Neural cell (in vitro differentiated cells): ENCODE data around the gene GLIS2. TPM values are rescaled to one million over a fixed set of nuclear protein-coding genes. Genes with fewer than 3 reads are reported as not detected.

ENCODE experiments used
- H2AFZ ChIP-seq: fragments of 200-600, 300-800 bp; sonication (generic), shearing (Covaris generic); 2 replicates; pipeline ENCODE4 v1.6.0; 2014; ENCODE audit warnings: low read depth, mild to moderate bottlenecking, antibody characterized with exemption, low read length, moderate library complexity
- H3F3A ChIP-seq: fragments of 200-600 bp; shearing (Covaris generic); 2 replicates; pipeline ENCODE4 v1.6.1; 2016; ENCODE audit warnings: mild to moderate bottlenecking, moderate library complexity, mixed read lengths, antibody characterized with exemption, low read length; ENCODE audit not compliant: insufficient read depth, poor library complexity, severe bottlenecking
- H3K27ac ChIP-seq: fragments of 200-600, 300-800 bp; sonication (generic), shearing (Covaris generic); 2 replicates; pipeline ENCODE4 v1.5.1; 2014; ENCODE audit warnings: mild to moderate bottlenecking, low read length, moderate library complexity
- H3K27me3 ChIP-seq: fragments of 300-800, 200-600 bp; sonication (generic), shearing (Covaris generic); 2 replicates; pipeline ENCODE4 v1.6.0; 2014; ENCODE audit warnings: mild to moderate bottlenecking, low read depth, low read length, moderate library complexity; ENCODE audit not compliant: insufficient read depth
- H3K36me3 ChIP-seq: fragments of 300-800, 200-600 bp; sonication (generic), shearing (Covaris generic); 2 replicates; pipeline ENCODE4 v1.5.1; 2014; ENCODE audit warnings: mild to moderate bottlenecking, antibody characterized with exemption, low read length, moderate library complexity; ENCODE audit not compliant: insufficient read depth
- H3K4me2 ChIP-seq: fragments of 300-800, 200-600 bp; sonication (generic), shearing (Covaris generic); 2 replicates; pipeline ENCODE4 v1.6.0; 2014; ENCODE audit warnings: mild to moderate bottlenecking, low read length
- H3K4me3 ChIP-seq: fragments of 300-800, 200-600 bp; sonication (generic), shearing (Covaris generic); 2 replicates; pipeline ENCODE4 v1.5.1; 2014; ENCODE audit warnings: mild to moderate bottlenecking, low read length, moderate library complexity
- H3K79me2 ChIP-seq: fragments of 200-600 bp; shearing (Covaris generic); replicated peaks from 2 replicates; pipeline ENCODE4 v1.6.0; 2014; ENCODE audit warnings: mild to moderate bottlenecking, low read length, moderate library complexity; ENCODE audit not compliant: insufficient read depth
- H3K9ac ChIP-seq: fragments of 300-800, 200-600 bp; sonication (generic), shearing (Covaris generic); 2 replicates; pipeline ENCODE4 v1.6.1; 2016; ENCODE audit warnings: mild to moderate bottlenecking, low read length, mixed read lengths
- H3K9me2 ChIP-seq: fragments of 200-600 bp; shearing (Covaris generic); 2 replicates; pipeline ENCODE4 v1.6.1; 2016; ENCODE audit warnings: mild to moderate bottlenecking, low read length, mixed read lengths; ENCODE audit not compliant: insufficient read depth
- H3K9me3 ChIP-seq: fragments of 200-600, 300-800 bp; sonication (generic), shearing (Covaris generic); 2 replicates; pipeline ENCODE4 v1.6.1; 2016; ENCODE audit warnings: mild to moderate bottlenecking, mixed run types, low read length, moderate library complexity, mixed read lengths
- H4K20me1 ChIP-seq: fragments of 200-600 bp; shearing (Covaris generic); 2 replicates; pipeline ENCODE4 v1.6.1; 2016; ENCODE audit warnings: mild to moderate bottlenecking, mixed run types; ENCODE audit not compliant: insufficient read depth
- CTCF ChIP-seq: fragments of 450-650 bp; IDR thresholded peaks from 2 replicates; pipeline ENCODE4 v1.5.1; 2014; ENCODE audit warnings: antibody characterized with exemption, mild to moderate bottlenecking, moderate library complexity; ENCODE audit not compliant: poor library complexity, severe bottlenecking
- EP300 ChIP-seq: fragments of 450-650 bp; conservative IDR thresholded peaks from 2 replicates; pipeline ENCODE4 v1.6.1; 2014; ENCODE audit warnings: antibody characterized with exemption, mild to moderate bottlenecking, moderate library complexity; ENCODE audit not compliant: poor library complexity, severe bottlenecking
- EZH2 ChIP-seq: fragments of 200-600, 300-800 bp; shearing (Covaris generic), sonication (generic); IDR thresholded peaks from 2 replicates; pipeline ENCODE4 v1.6.1; 2014; ENCODE audit warnings: antibody characterized with exemption, low read length, borderline replicate concordance, mild to moderate bottlenecking; ENCODE audit not compliant: insufficient read depth, poor library complexity, severe bottlenecking
- MXI1 ChIP-seq: fragments of 450-650 bp; conservative IDR thresholded peaks from 2 replicates; pipeline ENCODE4 v1.6.1; 2014; ENCODE audit warnings: antibody characterized with exemption, mild to moderate bottlenecking; ENCODE audit not compliant: poor library complexity, severe bottlenecking
- POLR2AphosphoS5 ChIP-seq: IDR thresholded peaks from 2 replicates; pipeline ENCODE4 v1.6.1; 2012
- RAD21 ChIP-seq: fragments of 450-650 bp; conservative IDR thresholded peaks from 2 replicates; pipeline ENCODE4 v1.6.1; 2014; ENCODE audit warnings: antibody characterized with exemption, mild to moderate bottlenecking, moderate library complexity
- SMC3 ChIP-seq: fragments of 450-650 bp; conservative IDR thresholded peaks from 2 replicates; pipeline ENCODE4 v1.6.1; 2014; ENCODE audit warnings: antibody characterized with exemption, mild to moderate bottlenecking, moderate library complexity; ENCODE audit not compliant: poor library complexity
- TAF1 ChIP-seq: IDR thresholded peaks from 2 replicates; pipeline ENCODE4 v1.6.1; 2012; ENCODE audit warnings: low read depth
- polyA plus RNA-seq: library from polyadenylated mRNA; depleted of rRNA; stranded (reverse); fragments of >200 nt; gene quantifications from 2 replicates; pipeline ENCODE4 v1.2.3, GENCODE V29; 2014

GLIS2 gene
- polyA plus RNA-seq, 1 donor from 2014 or later, result 2.6 TPM

- no peaks in the 10 kb centered on the region for H3K27me3 ChIP-seq
- TF ChIP-seq SMC3 (no peak), RAD21 (no peak), CTCF (no peak), EZH2 (no peak), POLR2AphosphoS5 (no peak), MXI1 (no peak), TAF1 (no peak), EP300 (no peak)
- no peaks in the 10 kb centered on the region for H4K20me1 ChIP-seq
- no peak overlapping the region for H3K4me2 ChIP-seq
- H3K79me2 ChIP-seq, result no peaks in the 10 kb centered on the region
- no peaks in the 10 kb centered on the region for H3K36me3 ChIP-seq
- peak overlapping the region; percentile 68 for H3K27ac ChIP-seq
- H3K9me2 ChIP-seq, result no peaks in the 10 kb centered on the region
- no peaks in the 10 kb centered on the region for H3F3A ChIP-seq
- H3K4me3 ChIP-seq, result peak overlapping the region; percentile 59
- no peaks in the 10 kb centered on the region for H3K9me3 ChIP-seq
- H2AFZ ChIP-seq, result no peak overlapping the region
- H3K9ac ChIP-seq, result peak overlapping the region; percentile 64
Observed at GRCh38 chr16:4307215-4308037, 8.4 kb upstream of the GLIS2 start.

- no peaks in the 10 kb centered on the region for H3F3A ChIP-seq
- H3K36me3 ChIP-seq, result no peaks in the 10 kb centered on the region
- no peaks in the 10 kb centered on the region for H3K79me2 ChIP-seq
- H3K9me3 ChIP-seq, result no peaks in the 10 kb centered on the region
- TF ChIP-seq CTCF (no peak), RAD21 (no peak), POLR2AphosphoS5 (no peak), MXI1 (no peak)
- H3K4me2 ChIP-seq, result no peak overlapping the region
- H3K27ac ChIP-seq, result no peak overlapping the region
- H3K9me2 ChIP-seq, result no peaks in the 10 kb centered on the region
- no peak overlapping the region for H3K9ac ChIP-seq
- H2AFZ ChIP-seq, result no peak overlapping the region
- no peak overlapping the region for H3K4me3 ChIP-seq
- no peaks in the 10 kb centered on the region for H4K20me1 ChIP-seq
- H3K27me3 ChIP-seq, result no peaks in the 10 kb centered on the region
Observed at GRCh38 chr16:4309102-4309832, 6.6 kb upstream of the GLIS2 start.
